Renal cortex interstitium (tissue), 15 donors: ENCODE results near the gene CLEC12A. TPM values are rescaled to one million over a fixed set of nuclear protein-coding genes. Genes with fewer than 3 reads are reported as not detected.
"Not testable (repeated sequence)": the region's sequence is repeated elsewhere in the genome, so short reads cannot be mapped to it uniquely, and the experiment has no call there.

ENCODE experiments used
- DNase-seq, 11 donors: peaks; one replicate each; pipeline ENCODE4 v3.0.0-alpha.2; 2013; ENCODE audit warnings: low read depth in 9 of 11, low spot score in 4 of 11; ENCODE audit errors: extremely low read depth in 1 of 11
- long read RNA-seq, 16 experiments: transcript quantifications; one replicate each; lab custom pipeline, GENCODE V29; 2026
- polyA plus RNA-seq, 3 donors: library from polyadenylated mRNA; unstranded; fragments of 120-200 nt; gene quantifications; one replicate each; pipeline ENCODE4 v1.2.1, GENCODE V29; 2013; ENCODE audit not compliant: insufficient read length in 3 of 3

Gene CLEC12A
- polyA plus RNA-seq: 1 to 10 TPM; 1.1 to 1.6 (median 1.3) TPM
- long read RNA-seq, donor 1: 0 reads
- long read RNA-seq, donor 2: 0 reads
- long read RNA-seq, donor 3: 0 reads
- long read RNA-seq, donor 4: 0 reads
- long read RNA-seq, donor 5: 0 reads
- long read RNA-seq, donor 6: 0 reads
- long read RNA-seq, donor 7: 0 reads
- long read RNA-seq, donor 8: 0 reads
- long read RNA-seq, donor 9: 0 reads
- long read RNA-seq, donor 10: 0 reads
- long read RNA-seq, donor 11: 0 reads
- long read RNA-seq, donor 12: 0 reads
- long read RNA-seq, donor 13: 0 reads
- long read RNA-seq, donor 14: 0 reads
- long read RNA-seq, donor 15: 0 reads
- long read RNA-seq, donor 16: 0 reads

DNA sequence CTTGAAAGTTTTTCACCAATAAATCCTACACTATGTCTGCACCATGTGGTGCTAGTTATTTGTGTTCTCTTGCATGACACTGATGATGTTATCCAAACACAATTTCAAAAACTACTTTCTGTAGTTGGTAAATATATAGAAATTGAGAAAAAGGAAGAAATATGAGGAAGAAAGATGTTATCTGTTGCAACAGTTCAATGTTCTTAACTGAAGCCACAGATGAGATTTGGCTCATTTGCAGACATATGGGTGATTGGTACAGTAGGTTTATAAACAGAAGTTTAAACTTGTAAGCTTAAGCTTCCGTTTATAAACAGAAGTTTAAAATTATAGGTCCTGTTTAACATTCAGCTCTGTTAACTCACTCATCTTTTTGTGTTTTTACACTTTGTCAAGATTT is at the start of gene CLEC12A:
CLEC12A (plus strand) TSS at position 229 of the 400 bp plus-strand sequence. CDS start 188 bp downstream, outside the sequence.
- DNase-seq: no peak

DNA sequence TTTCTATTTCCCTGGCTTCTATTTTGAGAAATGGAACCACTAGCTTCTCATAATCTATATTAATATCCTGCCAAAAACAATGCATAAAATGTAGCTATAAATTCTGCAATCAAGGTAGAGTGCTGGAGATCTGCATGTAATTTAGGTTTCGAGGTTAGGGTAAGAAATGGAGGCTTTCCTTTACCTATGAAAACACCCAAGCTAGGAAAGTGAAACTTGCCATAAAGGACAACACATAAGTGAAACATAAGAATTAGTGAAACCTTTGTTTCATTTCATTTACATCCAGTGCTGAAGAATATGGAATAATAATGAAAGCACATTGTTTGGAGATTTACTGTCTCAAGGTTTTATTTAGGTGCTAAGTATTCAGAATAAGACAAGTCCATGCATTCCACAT is 48.8 kb upstream of the CLEC12A start:
- no peak for DNase-seq

DNA sequence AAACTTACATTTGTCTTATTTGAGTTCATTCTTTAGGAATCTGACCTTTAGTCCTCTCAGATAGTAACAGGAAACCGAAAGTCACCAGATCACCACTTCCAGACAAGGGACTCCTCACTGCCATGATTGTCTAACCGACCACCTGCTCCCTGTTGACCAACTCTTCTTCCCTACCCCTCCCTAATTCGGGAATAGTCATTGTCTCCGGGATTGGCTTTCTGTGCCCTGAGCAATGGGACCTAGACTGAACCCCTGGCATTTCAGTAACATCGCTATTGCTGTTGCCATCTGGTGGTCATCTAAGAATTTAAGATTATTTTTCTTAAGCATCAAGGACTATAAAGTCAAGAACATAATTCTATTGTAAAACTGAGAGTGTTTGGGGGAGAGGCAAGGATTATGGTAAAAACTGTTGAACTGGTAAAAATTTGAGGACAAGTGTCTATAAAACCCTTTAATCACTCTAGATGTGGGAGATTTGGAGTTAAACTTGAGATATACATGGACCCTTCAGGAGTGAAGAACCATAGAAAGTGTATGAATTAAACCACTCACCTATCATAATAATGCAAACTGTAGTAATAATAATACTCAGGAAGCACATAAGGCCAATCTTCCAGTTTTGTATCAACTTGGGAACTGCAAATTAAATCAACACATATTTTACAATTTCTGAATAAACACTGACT is 45.4 kb upstream of the CLEC12A start:
- peak in 4 of 11 donors; percentile 2 to 23 (median 10) for DNase-seq

DNA sequence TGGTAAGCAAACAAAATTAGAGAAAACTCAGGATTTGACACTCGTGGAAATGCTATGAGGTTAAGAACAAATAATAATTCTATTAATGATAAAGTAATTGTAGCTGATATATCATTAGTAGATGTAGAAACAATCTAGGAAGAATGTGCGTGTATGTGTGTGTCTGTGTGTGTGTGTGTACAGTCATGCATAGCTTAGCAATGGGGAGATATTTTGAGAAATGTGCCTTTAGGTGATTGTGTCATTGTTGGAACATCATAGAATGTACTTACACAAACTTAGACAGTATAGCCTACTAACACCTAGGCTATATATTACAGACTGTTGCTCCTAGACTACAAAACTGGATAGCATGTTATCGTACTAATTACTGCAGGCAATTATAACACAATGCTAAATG is 44.3 kb upstream of the CLEC12A start:
- DNase-seq: no peak

DNA sequence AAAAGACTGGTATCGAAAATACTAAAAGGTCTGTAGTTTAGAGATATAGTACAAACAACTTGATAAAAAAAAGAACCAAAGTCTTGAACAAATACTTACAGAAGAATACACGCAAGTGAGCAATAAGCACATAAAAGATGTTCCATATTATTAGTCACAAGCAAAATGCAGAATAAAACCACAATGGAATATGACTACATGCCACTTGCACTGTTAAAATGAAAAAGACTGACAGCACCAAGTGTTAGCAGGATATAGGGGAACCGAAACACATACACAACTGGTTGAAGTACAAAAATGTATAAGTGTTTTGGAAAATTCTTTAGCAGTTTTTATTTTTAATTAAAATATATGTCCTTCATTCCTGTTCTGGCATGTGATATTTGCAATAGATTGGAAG is 42.6 kb upstream of the CLEC12A start:
- DNase-seq: no peak

DNA sequence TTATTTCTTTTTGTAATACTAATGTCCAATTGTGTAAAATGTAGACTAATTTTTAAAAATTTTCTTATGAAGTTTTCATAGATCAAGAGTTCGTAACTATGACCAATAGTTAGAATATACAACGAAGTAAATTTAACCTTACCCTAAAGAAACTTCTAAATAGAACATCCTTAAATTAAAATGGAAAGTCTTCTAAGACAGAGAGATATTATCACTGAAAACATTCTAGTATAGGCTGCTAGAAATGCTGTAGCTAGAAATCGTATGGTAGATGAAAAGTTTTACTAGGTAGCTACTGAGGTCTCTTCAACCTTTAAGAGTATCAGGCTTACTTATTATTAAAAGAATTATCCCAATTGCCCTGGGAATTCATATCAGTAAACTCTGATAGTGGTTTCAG is 40.0 kb upstream of the CLEC12A start:
- no peak for DNase-seq

DNA sequence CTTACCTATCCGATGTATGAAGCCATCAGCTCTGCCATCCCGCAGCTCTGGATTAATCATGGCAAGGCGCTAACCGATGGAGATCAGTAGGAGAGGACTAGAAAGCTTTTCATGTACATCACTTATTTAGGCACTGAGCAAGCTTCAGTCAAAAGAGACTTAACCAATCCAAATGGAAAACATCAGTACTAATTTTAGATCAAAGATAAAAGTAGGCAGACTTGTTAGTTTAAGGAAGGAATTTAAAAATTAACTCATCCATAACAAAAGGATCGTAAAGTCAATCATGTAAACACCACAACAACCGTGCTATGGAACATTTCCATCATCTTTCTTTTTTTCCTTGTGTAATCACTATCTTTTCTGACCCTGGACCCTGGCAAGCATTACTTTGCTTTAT is 38.9 kb upstream of the CLEC12A start, which contains the start of gene CLEC2A:
CLEC2A (minus strand) TSS at position 101 of the 400 bp plus-strand sequence; CDS start at position 60, 41 bp downstream.
- no peak for DNase-seq

DNA sequence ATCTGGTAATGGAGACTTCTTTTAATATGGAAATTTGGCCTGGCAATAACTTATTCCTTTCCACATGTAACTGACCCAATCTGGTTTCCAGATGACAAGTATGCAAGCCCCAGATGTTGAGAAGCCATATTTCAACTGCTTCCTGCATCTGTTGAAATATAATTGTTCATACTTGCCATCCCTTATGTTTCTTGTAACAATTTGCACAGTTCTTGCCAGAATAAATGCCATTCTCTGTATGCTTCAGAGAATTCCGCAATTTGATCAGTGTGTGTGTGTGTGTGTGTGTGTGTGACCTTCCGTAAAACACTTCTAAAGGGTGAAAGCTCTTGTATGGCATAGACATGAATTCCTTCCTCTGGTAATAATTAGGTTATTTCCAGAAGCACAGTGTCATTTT is 37.3 kb upstream of the CLEC12A start:
- no peak for DNase-seq

DNA sequence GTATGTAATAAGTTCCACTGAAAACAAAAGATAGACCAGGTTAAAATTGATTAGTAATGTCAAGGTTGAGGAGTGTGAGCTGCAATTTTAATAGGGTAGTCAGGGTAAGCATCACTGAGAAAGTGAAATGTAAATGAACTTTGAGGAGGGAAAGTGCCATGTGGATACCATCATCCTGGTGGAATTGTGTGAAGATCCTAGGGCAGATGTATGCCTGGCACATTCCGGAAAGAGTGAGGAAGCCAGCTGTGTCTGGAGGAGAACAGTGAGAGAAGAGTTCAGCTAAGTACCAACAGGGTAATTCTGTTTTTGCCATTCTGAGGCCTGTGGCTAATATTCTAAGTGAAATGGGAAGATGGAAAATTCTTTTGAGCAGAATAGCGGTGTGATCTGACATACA is 36.2 kb upstream of the CLEC12A start:
- no peak for DNase-seq

DNA sequence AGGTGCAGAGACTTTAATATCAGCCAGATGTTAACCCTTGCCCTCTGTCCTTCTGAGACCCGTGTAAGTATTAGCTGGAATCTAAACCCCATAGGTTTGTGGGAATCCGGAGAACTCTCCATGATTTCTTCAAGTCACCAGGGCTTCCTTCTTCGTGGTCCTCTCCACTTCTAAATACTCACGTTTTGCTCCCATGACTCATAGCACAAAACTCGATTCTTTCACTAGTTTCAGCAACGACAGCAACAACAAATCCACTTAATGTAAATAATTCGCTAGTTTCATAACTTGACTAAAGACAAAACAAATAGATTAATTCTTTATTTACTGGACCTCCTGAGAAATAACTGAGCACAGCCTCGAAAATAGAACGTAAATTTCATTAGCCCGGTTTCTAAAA is 34.6 kb upstream of the CLEC12A start:
- no peak for DNase-seq

DNA sequence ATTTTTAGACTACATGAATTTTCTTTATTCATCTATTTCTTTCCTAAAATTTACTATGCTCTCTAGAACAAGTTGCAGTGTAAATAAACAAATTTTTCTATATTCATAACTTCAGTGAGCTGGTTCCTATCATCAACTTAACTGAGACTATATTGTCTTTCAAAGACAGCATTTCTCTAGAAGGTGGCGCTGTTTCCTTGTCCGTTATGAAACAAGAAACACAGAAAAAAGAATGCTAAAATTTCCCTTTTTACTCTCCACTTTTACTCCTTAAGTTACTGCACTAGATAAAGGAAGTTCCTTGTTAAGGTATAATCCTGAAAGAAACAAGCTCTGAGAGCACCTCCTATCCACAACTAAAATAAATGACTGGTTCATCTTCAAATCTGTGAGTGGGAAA is 30.8 kb upstream of the CLEC12A start:
- DNase-seq: no peak

DNA sequence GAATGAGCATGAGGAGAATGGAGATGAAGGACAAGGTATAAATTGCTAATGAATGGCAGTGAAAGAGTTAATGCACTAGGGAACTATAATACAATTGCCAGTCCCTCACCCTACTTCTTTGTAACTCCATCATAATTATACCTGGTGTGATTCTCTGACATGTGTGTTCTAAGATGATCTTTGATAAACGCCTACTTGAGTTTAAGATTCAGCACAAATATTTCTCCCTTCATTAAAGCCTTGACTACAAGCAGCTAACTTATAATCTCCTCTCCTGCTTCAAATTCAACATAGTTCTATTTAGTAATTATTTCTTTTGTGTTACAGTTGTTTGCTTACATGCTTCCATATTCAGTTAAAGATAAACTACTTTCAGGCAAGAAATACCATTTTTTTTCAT is 29.4 kb upstream of the CLEC12A start:
- DNase-seq: no peak

DNA sequence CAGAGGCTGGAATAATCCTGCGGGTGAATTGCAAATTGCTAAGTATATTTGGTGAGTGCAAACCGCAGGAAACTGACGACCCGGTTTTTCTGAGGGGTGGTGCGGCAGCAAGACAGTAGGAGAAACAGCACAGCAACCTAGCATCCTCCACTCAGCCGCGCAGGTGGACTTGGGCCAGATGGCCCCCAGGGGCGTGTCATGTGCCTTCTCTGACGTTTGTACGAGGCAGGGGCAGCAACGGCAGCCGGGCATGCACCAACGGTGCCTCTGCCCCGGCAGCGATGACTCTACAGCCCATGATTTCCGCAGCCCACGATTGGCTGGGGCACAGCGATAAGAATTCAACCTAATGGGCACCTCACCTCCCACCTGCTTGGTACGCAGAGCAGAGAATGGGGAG is 28.0 kb upstream of the CLEC12A start:
- DNase-seq: peak in 1 of 11 donors; percentile 2

DNA sequence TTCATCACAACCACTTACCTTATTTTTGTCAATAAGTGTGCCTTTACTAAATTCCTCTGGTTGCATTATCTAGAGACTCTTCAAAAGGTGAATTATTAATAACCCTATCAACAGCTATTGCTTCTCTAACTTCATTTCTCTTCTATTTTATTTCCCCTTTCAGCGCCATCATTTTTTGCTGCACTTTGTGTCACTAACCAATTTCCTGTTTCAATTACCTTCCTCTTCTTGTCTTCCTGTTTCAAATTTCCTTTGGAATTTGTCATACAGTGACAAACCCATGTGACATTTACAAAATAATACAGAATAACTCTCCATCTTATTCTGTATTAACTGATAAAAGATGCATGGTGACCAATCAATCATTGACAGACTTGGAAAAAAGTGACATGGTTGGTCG is 26.8 kb upstream of the CLEC12A start:
- no peak for DNase-seq

DNA sequence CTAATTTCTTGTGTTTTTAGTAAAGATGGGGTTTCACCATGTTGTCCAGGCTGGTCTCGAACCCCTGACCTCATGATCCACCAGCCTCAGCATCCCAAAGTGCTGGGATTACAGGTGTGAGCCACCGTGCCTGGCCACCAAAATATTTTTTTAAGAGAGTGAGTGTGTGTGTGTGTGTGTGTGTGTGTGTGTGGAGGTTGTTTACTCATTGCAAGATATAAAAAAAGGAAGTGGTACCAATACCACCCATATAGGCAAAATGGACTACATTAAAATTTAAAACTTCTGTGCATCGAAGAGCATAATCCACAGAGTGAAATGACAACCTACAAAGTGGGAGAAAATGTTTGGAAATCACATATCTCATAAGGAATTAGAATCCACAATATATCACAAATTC is 23.5 kb upstream of the CLEC12A start:
- DNase-seq: no peak

DNA sequence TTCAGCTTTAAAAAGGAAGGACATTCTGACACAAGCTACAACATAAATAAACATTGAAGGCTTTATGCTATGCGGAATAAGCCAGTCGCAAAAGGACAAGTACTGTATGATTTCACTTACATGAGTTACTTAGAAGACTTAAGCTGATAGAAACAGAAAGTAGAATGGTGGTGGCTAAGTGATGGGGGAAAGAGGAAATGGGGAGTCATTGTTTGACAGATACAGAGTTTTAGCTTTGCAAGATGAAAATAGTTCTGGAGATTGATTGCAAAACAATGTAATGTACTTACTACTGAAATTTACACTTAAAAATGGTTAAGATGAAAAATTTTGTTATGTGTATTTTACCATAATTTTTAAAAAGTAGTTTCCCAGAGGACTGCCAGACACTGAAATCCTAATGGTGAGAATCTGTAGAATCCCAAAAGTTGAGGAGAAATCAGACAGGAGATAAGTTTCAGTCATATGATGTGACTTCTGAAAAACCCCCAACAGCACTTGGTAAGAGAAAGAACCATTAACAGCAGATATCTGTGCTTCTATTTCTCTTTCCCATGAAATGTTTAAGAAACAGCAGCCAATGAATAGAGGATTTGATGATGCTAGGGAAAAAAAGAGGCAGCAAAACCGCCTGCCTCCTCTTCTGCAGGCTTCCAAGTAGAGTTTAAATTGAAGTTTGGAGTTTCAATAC is 22.5 kb upstream of the CLEC12A start:
- DNase-seq: no peak

DNA sequence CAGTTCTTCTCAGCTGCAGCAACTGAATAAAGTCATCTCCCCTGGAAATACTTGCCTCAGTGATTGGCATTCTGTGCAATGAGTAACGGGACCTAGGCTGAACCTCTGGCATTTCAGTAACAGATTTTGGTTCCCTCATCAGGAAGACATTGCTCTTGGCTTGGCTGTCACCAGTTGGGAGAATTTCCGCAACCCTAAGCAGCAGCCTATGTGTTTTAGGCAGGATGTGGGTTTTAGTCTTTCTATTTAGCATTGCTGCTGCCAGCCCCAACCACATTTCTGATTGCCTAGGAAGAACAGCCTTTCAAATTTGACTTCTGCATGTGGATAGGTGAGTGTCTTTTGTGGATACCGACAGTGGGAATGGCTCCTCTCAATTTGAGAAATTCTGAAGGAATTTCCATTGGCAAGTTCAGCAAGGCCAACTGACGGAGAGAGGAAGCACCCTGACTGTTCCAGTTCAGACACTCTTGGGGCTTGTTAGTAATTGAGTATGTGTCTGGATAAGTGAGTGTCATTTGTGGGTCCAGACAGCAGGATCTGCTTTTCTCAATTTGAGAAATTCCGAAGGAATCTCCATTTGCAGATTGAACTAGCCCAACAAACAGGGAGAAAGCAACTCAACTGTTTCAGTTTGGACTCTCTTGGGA is 20.1 kb upstream of the CLEC12A start:
- DNase-seq: no peak

DNA sequence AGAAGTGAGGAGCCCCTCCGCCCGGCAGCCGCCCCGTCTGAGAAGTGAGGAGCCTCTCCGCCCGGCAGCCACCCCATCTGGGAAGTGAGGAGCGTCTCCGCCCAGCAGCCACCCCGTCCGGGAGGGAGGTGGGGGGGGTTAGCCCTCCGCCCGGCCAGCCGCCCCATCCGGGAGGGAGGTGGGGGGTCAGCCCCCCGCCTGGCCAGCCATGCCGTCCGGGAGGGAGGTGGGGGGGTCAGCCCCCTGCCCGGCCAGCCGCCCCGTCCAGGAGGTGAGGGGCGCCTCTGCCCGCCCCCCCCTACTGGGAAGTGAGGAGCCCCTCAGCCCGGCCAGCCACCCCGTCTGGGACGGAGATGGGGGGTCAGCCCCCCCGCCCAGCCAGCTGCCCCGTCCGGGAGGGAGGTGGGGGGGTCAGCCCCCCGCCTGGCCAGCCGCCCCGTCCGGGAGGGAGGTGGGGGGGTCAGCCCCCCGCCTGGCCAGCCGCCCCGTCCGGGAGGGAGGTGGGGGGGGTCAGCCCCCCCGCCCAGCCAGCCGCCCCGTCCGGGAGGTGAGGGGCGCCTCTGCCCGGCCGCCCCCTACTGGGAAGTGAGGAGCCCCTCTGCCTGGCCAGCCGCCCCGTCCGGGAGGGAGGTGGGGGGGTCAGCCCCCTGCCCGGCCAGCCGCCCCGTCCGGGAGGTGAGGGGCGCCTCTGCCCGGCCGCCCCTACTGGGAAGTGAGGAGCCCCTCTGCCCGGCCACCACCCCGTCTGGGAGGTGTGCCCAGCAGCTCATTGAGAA is 18.1 kb upstream of the CLEC12A start:
- DNase-seq: not testable (repeated sequence)

DNA sequence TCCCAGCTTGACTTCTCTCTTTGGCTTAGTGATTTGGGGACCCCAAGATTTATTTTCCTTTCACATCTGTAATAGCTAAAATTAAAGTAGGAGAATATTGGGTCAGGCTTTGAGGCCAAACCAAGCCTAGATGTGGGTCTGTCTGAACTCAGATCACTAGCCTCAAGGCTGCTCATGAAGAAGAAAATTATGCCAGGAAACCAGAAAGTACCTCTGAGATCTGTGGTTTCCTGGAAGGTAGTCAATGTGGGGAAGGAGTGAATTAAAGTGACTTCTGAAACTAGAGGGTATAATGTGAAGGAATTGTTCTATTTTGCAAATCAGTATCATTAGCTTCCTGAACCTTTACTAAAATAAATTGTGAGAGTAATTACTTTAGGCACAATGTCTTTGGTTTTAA is 13.4 kb upstream of the CLEC12A start:
- no peak for DNase-seq
